Measurements from ENCODE around the gene SORCS2. TPM values are rescaled to one million over a fixed set of nuclear protein-coding genes. Genes with fewer than 3 reads are reported as not detected.

SORCS2 gene
- total and polyA plus RNA-seq, 12 donors, result 0.67 to 15.5 (median 1.3) TPM

DNA sequence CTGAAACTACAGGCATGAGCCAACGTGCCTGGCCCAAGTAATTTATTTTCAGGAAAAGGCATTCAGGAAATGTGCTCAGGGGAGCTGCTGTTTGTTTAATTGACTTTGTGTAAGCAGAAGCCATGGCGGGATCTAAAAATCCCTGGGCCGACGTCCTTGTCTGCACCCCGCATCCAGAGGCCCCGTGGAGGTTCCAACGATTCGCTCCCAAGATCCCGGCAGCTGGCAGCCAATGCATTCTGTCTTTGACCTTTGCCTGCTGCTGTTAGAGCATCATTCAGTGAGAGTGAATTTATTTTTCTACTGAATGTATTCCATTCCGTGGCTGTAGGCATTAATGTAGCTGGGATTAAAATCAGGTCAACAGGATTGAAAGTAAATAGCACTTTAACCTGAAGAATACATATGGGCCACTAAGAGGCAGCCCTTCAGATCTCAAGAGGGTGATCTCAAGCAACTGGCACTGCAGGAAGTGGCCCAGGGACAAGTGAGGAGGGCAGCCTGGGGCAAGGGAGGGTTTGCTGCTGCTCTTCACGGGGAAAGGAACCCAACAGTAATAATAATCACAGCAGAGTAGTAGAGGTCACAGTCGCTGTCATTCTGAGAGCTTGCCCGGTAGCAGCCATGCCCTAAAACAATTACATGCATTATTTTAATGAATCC lies 167.2 kb downstream of the SORCS2 start:
- Histone ChIP-seq H3K4me3 (no peak overlapping the region), H3K27ac (no peak overlapping the region), H3K36me3 (replicated peaks in 1 of 2) (no peaks in the 10 kb centered on the region), H3K27me3 (no peaks in the 10 kb centered on the region), H3K4me1 (replicated peaks in 1 of 2) (no peaks in the 10 kb centered on the region), H3K9me3 (replicated peaks in 1 of 3) (no peaks in the 10 kb centered on the region)
- WGBS, 4 donors, result 70 to 77% (median 76%) methylated on average over 12 to 13 of the region's 13 CpGs
- no peak for DNase-seq
- TF ChIP-seq, protein P1, sequence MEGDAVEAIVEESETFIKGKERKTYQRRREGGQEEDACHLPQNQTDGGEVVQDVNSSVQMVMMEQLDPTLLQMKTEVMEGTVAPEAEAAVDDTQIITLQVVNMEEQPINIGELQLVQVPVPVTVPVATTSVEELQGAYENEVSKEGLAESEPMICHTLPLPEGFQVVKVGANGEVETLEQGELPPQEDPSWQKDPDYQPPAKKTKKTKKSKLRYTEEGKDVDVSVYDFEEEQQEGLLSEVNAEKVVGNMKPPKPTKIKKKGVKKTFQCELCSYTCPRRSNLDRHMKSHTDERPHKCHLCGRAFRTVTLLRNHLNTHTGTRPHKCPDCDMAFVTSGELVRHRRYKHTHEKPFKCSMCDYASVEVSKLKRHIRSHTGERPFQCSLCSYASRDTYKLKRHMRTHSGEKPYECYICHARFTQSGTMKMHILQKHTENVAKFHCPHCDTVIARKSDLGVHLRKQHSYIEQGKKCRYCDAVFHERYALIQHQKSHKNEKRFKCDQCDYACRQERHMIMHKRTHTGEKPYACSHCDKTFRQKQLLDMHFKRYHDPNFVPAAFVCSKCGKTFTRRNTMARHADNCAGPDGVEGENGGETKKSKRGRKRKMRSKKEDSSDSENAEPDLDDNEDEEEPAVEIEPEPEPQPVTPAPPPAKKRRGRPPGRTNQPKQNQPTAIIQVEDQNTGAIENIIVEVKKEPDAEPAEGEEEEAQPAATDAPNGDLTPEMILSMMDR (IDR thresholded peaks at IDR 0.05), result no peak
- no peak for TF ChIP-seq POLR2A (IDR thresholded peaks at IDR 0.05)
- intact Hi-C loops (cut with DNase I), result no loop called here

- no peaks in the 10 kb centered on the region for H3K27me3 ChIP-seq
- intact Hi-C loops (cut with DNase I), result no loop called here
- TF ChIP-seq, protein P1 (IDR thresholded peaks at IDR 0.05), result no peak
- no peak for TF ChIP-seq POLR2A (IDR thresholded peaks at IDR 0.05)
- H3K36me3 ChIP-seq (replicated peaks in 1 of 2), result no peaks in the 10 kb centered on the region
- no peak overlapping the region for H3K27ac ChIP-seq
- no peaks in the 10 kb centered on the region for H3K9me3 ChIP-seq (replicated peaks in 1 of 3)
- WGBS, 4 donors, result 73 to 80% (median 78%) methylated on average over 8 of the region's 8 CpGs
- H3K4me3 ChIP-seq, result no peak overlapping the region
- H3K4me1 ChIP-seq (replicated peaks in 1 of 2), result no peaks in the 10 kb centered on the region
- DNase-seq, result no peak
Observed at GRCh38 chr4:7360806-7361205, 168.5 kb downstream of the SORCS2 start.

GRCh38 chr4:7361280-7361895 lies 169.1 kb downstream of the SORCS2 start:
- no peak for TF ChIP-seq POLR2A (IDR thresholded peaks at IDR 0.05)
- TF ChIP-seq, protein P1 (IDR thresholded peaks at IDR 0.05), result no peak
- intact Hi-C loops (cut with DNase I), result no loop called here
- Histone ChIP-seq H3K27me3 (no peaks in the 10 kb centered on the region), H3K4me1 (replicated peaks in 1 of 2) (no peaks in the 10 kb centered on the region), H3K9me3 (replicated peaks in 1 of 3) (no peaks in the 10 kb centered on the region), H3K36me3 (replicated peaks in 1 of 2) (no peaks in the 10 kb centered on the region), H3K4me3 (no peak overlapping the region), H3K27ac (no peak overlapping the region)
- WGBS, 4 donors, result 63 to 72% (median 65%) methylated on average over 14 of the region's 14 CpGs
- no peak for DNase-seq

DNA sequence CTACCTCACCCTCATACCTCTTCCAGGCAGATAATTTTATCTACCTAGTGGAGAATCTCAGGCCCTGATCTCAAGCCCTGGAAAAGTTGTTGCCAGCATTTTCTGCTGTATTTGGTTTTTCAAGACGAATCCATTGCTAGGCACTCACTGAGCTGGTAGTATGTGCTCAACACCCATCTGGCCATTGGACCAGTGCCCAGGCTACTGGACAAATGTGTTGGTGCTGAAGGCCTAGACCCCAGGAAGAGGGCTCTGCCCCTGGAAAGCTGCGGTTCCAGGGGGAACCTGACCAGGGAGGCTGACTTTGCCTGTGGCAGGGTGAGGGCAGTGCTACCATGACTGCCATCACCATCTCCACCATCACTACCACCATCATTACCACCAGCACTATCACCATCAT lies 170.0 kb downstream of the SORCS2 start:
- H3K9me3 ChIP-seq (replicated peaks in 1 of 3), result no peaks in the 10 kb centered on the region
- intact Hi-C loops (cut with DNase I), result no loop called here
- peaks cover under 1% of the 10 kb centered on the region for H3K27me3 ChIP-seq
- WGBS, 4 donors, result 83 to 91% (median 87%) methylated on average over 2 of the region's 2 CpGs
- no peak overlapping the region for H3K27ac ChIP-seq
- TF ChIP-seq, protein P1 (IDR thresholded peaks at IDR 0.05), result no peak
- no peak for TF ChIP-seq POLR2A (IDR thresholded peaks at IDR 0.05)
- no peak for DNase-seq
- H3K4me1 ChIP-seq (replicated peaks in 1 of 2), result no peaks in the 10 kb centered on the region
- H3K4me3 ChIP-seq, result no peak overlapping the region
- H3K36me3 ChIP-seq (replicated peaks in 1 of 2), result no peaks in the 10 kb centered on the region
